OCI-LY3 (cell line): ENCODE results near the gene SLX4.

Experiments
- H2AFZ ChIP-seq: fragments of 200-600, 300-600 bp; shearing (Covaris generic); 2 replicates; pipeline ENCODE4 v1.6.0; 2014; ENCODE audit warnings: antibody characterized with exemption, low read depth, low read length
- H3K27ac ChIP-seq: fragments of 200-600, 300-600 bp; sonication (generic); 2 replicates; pipeline ENCODE4 v1.5.1; 2014; ENCODE audit warnings: mild to moderate bottlenecking, low read length, moderate library complexity, mixed read lengths
- H3K27me3 ChIP-seq: fragments of 200-600, 300-600 bp; sonication (generic); 2 replicates; pipeline ENCODE4 v1.6.1; 2014; ENCODE audit warnings: low read depth, low read length, mixed read lengths
- H3K36me3 ChIP-seq: fragments of 200-600, 300-600 bp; sonication (generic); replicated peaks from 2 replicates; pipeline ENCODE3; 2014; ENCODE audit warnings: low read depth, low read length, mixed read lengths
- H3K4me1 ChIP-seq: fragments of 300-600, 200-600 bp; sonication (generic); 2 replicates; pipeline ENCODE4 v1.6.1; 2014; ENCODE audit warnings: low read length, mixed read lengths
- H3K4me2 ChIP-seq: fragments of 200-600, 300-600 bp; sonication (generic); 2 replicates; pipeline ENCODE4 v1.6.1; 2014; ENCODE audit warnings: low read length, mixed read lengths
- H3K4me3 ChIP-seq: fragments of 300-600, 200-600 bp; sonication (generic); 2 replicates; pipeline ENCODE4 v1.5.1; 2014; ENCODE audit warnings: antibody characterized with exemption, mild to moderate bottlenecking, low read length, moderate library complexity
- H3K79me2 ChIP-seq: fragments of 300-600, 200-600 bp; shearing (Covaris generic); 2 replicates; pipeline ENCODE4 v1.6.1; 2014; ENCODE audit warnings: mild to moderate bottlenecking, low read length, mixed read lengths
- H3K9ac ChIP-seq: fragments of 300-600, 200-600 bp; shearing (Covaris generic); 2 replicates; pipeline ENCODE4 v1.6.0; 2014; ENCODE audit warnings: mild to moderate bottlenecking, low read length, moderate library complexity
- H3K9me3 ChIP-seq: fragments of 200-600, 300-600 bp; shearing (Covaris generic); 2 replicates; pipeline ENCODE4 v1.6.1; 2014; ENCODE audit warnings: low read length, mixed read lengths; ENCODE audit not compliant: insufficient read depth
- H4K20me1 ChIP-seq: fragments of 200-600, 300-600 bp; sonication (generic); 2 replicates; pipeline ENCODE4 v1.6.1; 2016; ENCODE audit warnings: low read length, mixed read lengths; ENCODE audit not compliant: insufficient read depth
- CTCF ChIP-seq: fragments of 200-600, 300-600 bp; sonication (generic); IDR thresholded peaks from 2 replicates; pipeline ENCODE4 v1.5.1; 2014; ENCODE audit warnings: antibody characterized with exemption, low read length, low read depth
- EZH2phosphoT487 ChIP-seq: fragments of 200-600 bp; shearing (Covaris generic); IDR thresholded peaks from 2 replicates; pipeline ENCODE4 v1.6.1; 2018; ENCODE audit warnings: antibody characterized with exemption, mixed run types, low read depth

The SLX4 gene

GRCh38 chr16:3595110-3595486 lies 16.3 kb downstream of the SLX4 start:
- H3K36me3 ChIP-seq, result peaks cover 10% of the 10 kb centered on the region
- TF ChIP-seq EZH2phosphoT487, result no peak
- no peak for TF ChIP-seq CTCF

GRCh38 chr16:3594316-3595109 lies 16.9 kb downstream of the SLX4 start:
- Histone ChIP-seq H3K79me2 (no peaks in the 10 kb centered on the region), H3K9ac (no peak overlapping the region), H4K20me1 (no peaks in the 10 kb centered on the region), H3K4me1 (no peaks in the 10 kb centered on the region), H3K9me3 (no peaks in the 10 kb centered on the region), H3K27me3 (no peaks in the 10 kb centered on the region), H3K4me3 (no peak overlapping the region), H2AFZ (no peak overlapping the region), H3K4me2 (no peak overlapping the region), H3K36me3 (peaks cover 4% of the 10 kb centered on the region), H3K27ac (no peak overlapping the region)
- TF ChIP-seq EZH2phosphoT487, result no peak
- TF ChIP-seq CTCF, result no peak

More at GRCh38 chr16:3595110-3595486, 16.3 kb downstream of the SLX4 start:
- H4K20me1 ChIP-seq, result no peaks in the 10 kb centered on the region
- no peak overlapping the region for H3K27ac ChIP-seq
- no peak overlapping the region for H3K4me3 ChIP-seq
- no peak overlapping the region for H2AFZ ChIP-seq
- H3K9ac ChIP-seq, result no peak overlapping the region
- H3K27me3 ChIP-seq, result no peaks in the 10 kb centered on the region
- H3K9me3 ChIP-seq, result 0 out of 2 replicates have a peak, but pooled peaks cover 4% of the 10 kb centered on the region
- no peaks in the 10 kb centered on the region for H3K4me1 ChIP-seq
- H3K79me2 ChIP-seq, result no peaks in the 10 kb centered on the region
- H3K4me2 ChIP-seq, result no peak overlapping the region

GRCh38 chr16:3592559-3592958 lies 18.8 kb downstream of the SLX4 start:
- Histone ChIP-seq H2AFZ (no peak overlapping the region), H3K27me3 (no peaks in the 10 kb centered on the region), H3K9me3 (no peaks in the 10 kb centered on the region), H3K27ac (no peak overlapping the region), H3K79me2 (no peaks in the 10 kb centered on the region), H3K4me3 (no peak overlapping the region), H4K20me1 (no peaks in the 10 kb centered on the region), H3K36me3 (no peaks in the 10 kb centered on the region), H3K4me1 (no peaks in the 10 kb centered on the region), H3K4me2 (no peak overlapping the region), H3K9ac (no peak overlapping the region)
- TF ChIP-seq CTCF (no peak), EZH2phosphoT487 (no peak)

- H3K36me3 ChIP-seq, result no peaks in the 10 kb centered on the region
Measured at GRCh38 chr16:3591991-3592390, 19.4 kb downstream of the SLX4 start.

More at GRCh38 chr16:3591991-3592390, 19.4 kb downstream of the SLX4 start:
- H3K27me3 ChIP-seq, result no peaks in the 10 kb centered on the region
- H3K9ac ChIP-seq, result no peak overlapping the region
- H3K4me1 ChIP-seq, result no peaks in the 10 kb centered on the region
- H2AFZ ChIP-seq, result no peak overlapping the region
- H3K9me3 ChIP-seq, result no peaks in the 10 kb centered on the region
- H3K79me2 ChIP-seq, result no peaks in the 10 kb centered on the region
- TF ChIP-seq CTCF (no peak), EZH2phosphoT487 (no peak)
- H4K20me1 ChIP-seq, result no peaks in the 10 kb centered on the region
- no peak overlapping the region for H3K27ac ChIP-seq
- no peak overlapping the region for H3K4me2 ChIP-seq
- H3K4me3 ChIP-seq, result no peak overlapping the region
